HCT116 (cell line): ENCODE measurements around the gene PDZD8. TPM values are rescaled to one million over a fixed set of nuclear protein-coding genes. Genes with fewer than 3 reads are reported as not detected.

Experiments
- ATAC-seq: fragments of 200-7000 bp; cut with Tn5 transposase; 2 replicates; pipeline ENCODE4 v1.9.1; 2020; ENCODE audit warnings: mild to moderate bottlenecking, moderate library complexity
- BruUV-seq: library from RNA; stranded (reverse); fragments of 400-500 nt; replicated peaks from 2 replicates; lab custom pipeline; 2021; lab: Mats Ljungman, UMichigan
- CTCF ChIA-PET: fragments of 300-600 bp; sonication (Branson Sonifier 250); formaldehyde crosslinking; loops from one replicate; lab custom pipeline; 2021; ENCODE audit warnings: antibody characterized with exemption; lab: Charles Lee
- POLR2A ChIA-PET: fragments of 300-600, 350-600 bp; sonication (Branson Sonifier 250); formaldehyde crosslinking; loops from one replicate; lab custom pipeline; 2021; ENCODE audit warnings: antibody characterized with exemption; lab: Charles Lee
- RAD21 ChIA-PET, 2 experiments: fragments of 300-600 bp; sonication (Branson Sonifier 250); formaldehyde crosslinking; loops; one replicate each; lab custom pipeline; 2023; ENCODE audit warnings: low total read pairs in 2 of 2; ENCODE audit not compliant: uncharacterized antibody in 2 of 2, unreplicated experiment in 2 of 2, low non-redundant PET in 1 of 2; lab: Charles Lee
- DNase-seq: peaks from one replicate; pipeline ENCODE4 v3.0.0-alpha.2; 2010; ENCODE audit warnings: low read depth, low spot score
- H2AFZ ChIP-seq: fragments of 200-600 bp; shearing (Covaris generic), sonication (generic); 2 replicates; pipeline ENCODE4 v1.6.1; 2017; ENCODE audit warnings: low read depth, mixed run types, mixed read lengths, antibody characterized with exemption, low read length; ENCODE audit not compliant: poor library complexity, severe bottlenecking
- H3K27ac ChIP-seq: 2 replicates; pipeline ENCODE4 v1.5.1; 2012; ENCODE audit warnings: low read depth, low read length
- H3K27me3 ChIP-seq: fragments of 200-600 bp; sonication (generic); 2 replicates; pipeline ENCODE4 v1.6.1; 2016; ENCODE audit warnings: mixed run types, low read length, mixed read lengths; ENCODE audit not compliant: insufficient read depth
- H3K36me3 ChIP-seq, 2 experiments: fragments of 200-500 bp in 1 of 2; fragments of 200-600 bp in 1 of 2; sonication (Bioruptor generic) in 1 of 2; sonication (generic) in 1 of 2; 2 replicates each; pipeline versions ENCODE4 v1.5.1 to v1.6.1; 2014 to 2016; ENCODE audit warnings: low read length in 2 of 2, inconsistent platforms in 1 of 2, mixed read lengths in 1 of 2, mixed run types in 1 of 2; ENCODE audit not compliant: insufficient read depth in 2 of 2, control insufficient read depth in 1 of 2
- H3K4me1 ChIP-seq, 2 experiments: fragments of 200-600 bp in 1 of 2; sonication (generic) in 1 of 2; 2 replicates each; pipeline versions ENCODE4 v1.5.1 to v1.6.1; 2012 to 2017; ENCODE audit warnings: low read length in 2 of 2, inconsistent platforms in 1 of 2, mild to moderate bottlenecking in 1 of 2, mixed read lengths in 1 of 2, mixed run types in 1 of 2, moderate library complexity in 1 of 2; ENCODE audit not compliant: insufficient read depth in 2 of 2, control insufficient read depth in 1 of 2
- H3K4me2 ChIP-seq: fragments of 200-600 bp; sonication (generic); 2 replicates; pipeline ENCODE4 v1.6.1; 2017; ENCODE audit warnings: mixed run types, low read length, mixed read lengths
- H3K4me3 ChIP-seq, 2 experiments: fragments of 200-600 bp in 1 of 2; sonication (generic) in 1 of 2; replicated peaks in 1 of 2; 2 replicates each; pipeline ENCODE4 v1.5.1; 2011 to 2016; ENCODE audit warnings: low read length in 2 of 2, control low read depth in 1 of 2, low read depth in 1 of 2, mild to moderate bottlenecking in 1 of 2, mixed read lengths in 1 of 2, mixed run types in 1 of 2
- H3K79me2 ChIP-seq: fragments of 200-600 bp; sonication (generic); 2 replicates; pipeline ENCODE4 v1.6.1; 2017; ENCODE audit warnings: mild to moderate bottlenecking, mixed run types, low read length, moderate library complexity, mixed read lengths; ENCODE audit not compliant: insufficient read depth
- H3K9ac ChIP-seq: fragments of 200-600 bp; sonication (generic); 2 replicates; pipeline ENCODE4 v1.6.1; 2016; ENCODE audit warnings: low read length, mixed read lengths
- H3K9me2 ChIP-seq: fragments of 200-600 bp; sonication (generic), shearing (Covaris generic); 2 replicates; pipeline ENCODE4 v1.6.1; 2017; ENCODE audit warnings: mixed run types, mild to moderate bottlenecking, moderate library complexity; ENCODE audit not compliant: insufficient read depth
- H3K9me3 ChIP-seq, 2 experiments: fragments of 200-500 bp in 1 of 2; fragments of 200-600 bp in 1 of 2; sonication (Bioruptor generic) in 1 of 2; sonication (generic) in 1 of 2; 2 replicates each; pipeline ENCODE4 v1.6.1; 2014 to 2017; ENCODE audit warnings: low read length in 2 of 2, mixed read lengths in 2 of 2, inconsistent platforms in 1 of 2, low read depth in 1 of 2, mild to moderate bottlenecking in 1 of 2, mixed run types in 1 of 2, moderate library complexity in 1 of 2; ENCODE audit not compliant: control insufficient read depth in 1 of 2, insufficient read depth in 1 of 2
- H4K20me1 ChIP-seq: fragments of 200-600 bp; sonication (generic), shearing (Covaris generic); 2 replicates; pipeline ENCODE4 v1.6.1; 2017; ENCODE audit warnings: mixed run types, mild to moderate bottlenecking, moderate library complexity; ENCODE audit not compliant: insufficient read depth
- CBX3 ChIP-seq: IDR thresholded peaks from 2 replicates; pipeline ENCODE4 v1.6.1; 2012; ENCODE audit warnings: low read depth
- CEBPB ChIP-seq: IDR thresholded peaks from 2 replicates; pipeline ENCODE4 v1.6.1; 2012; ENCODE audit warnings: low read depth
- EGR1 ChIP-seq: IDR thresholded peaks from 2 replicates; pipeline ENCODE4 v1.6.1; 2012; ENCODE audit warnings: low read depth
- ELF1 ChIP-seq: IDR thresholded peaks from 2 replicates; pipeline ENCODE4 v1.6.1; 2012; ENCODE audit warnings: low read depth, borderline replicate concordance
- EZH2phosphoT487 ChIP-seq: fragments of 200-600 bp; IDR thresholded peaks from 2 replicates; pipeline ENCODE4 v1.6.1; 2018; ENCODE audit warnings: antibody characterized with exemption, borderline replicate concordance
- FOSL1 ChIP-seq: IDR thresholded peaks from 2 replicates; pipeline ENCODE4 v1.6.1; 2012; ENCODE audit warnings: low read depth
- JUND ChIP-seq: IDR thresholded peaks from 2 replicates; pipeline ENCODE4 v1.6.1; 2012
- POLR2A ChIP-seq: IDR thresholded peaks from 2 replicates; pipeline ENCODE4 v1.7.0; 2011; ENCODE audit warnings: borderline replicate concordance; ENCODE audit not compliant: insufficient read depth, insufficient read length; ENCODE audit errors: extremely low read depth
- POLR2AphosphoS5 ChIP-seq: IDR thresholded peaks from 2 replicates; pipeline ENCODE4 v1.6.1; 2011; ENCODE audit warnings: mild to moderate bottlenecking, low read depth, low read length, moderate library complexity
- RAD21 ChIP-seq: IDR thresholded peaks from 2 replicates; pipeline ENCODE4 v1.6.1; 2012; ENCODE audit warnings: low read depth, mild to moderate bottlenecking
- SIN3A ChIP-seq: IDR thresholded peaks from 2 replicates; pipeline ENCODE4 v1.6.1; 2012; ENCODE audit warnings: low read depth
- SP1 ChIP-seq: IDR thresholded peaks from 2 replicates; pipeline ENCODE4 v1.6.1; 2012; ENCODE audit warnings: low read depth
- SRF ChIP-seq: IDR thresholded peaks from 2 replicates; pipeline ENCODE4 v1.6.1; 2012; ENCODE audit warnings: low read depth
- TCF7L2 ChIP-seq: IDR thresholded peaks from 2 replicates; pipeline ENCODE4 v1.7.0; 2011; ENCODE audit warnings: borderline replicate concordance, inconsistent platforms; ENCODE audit not compliant: insufficient read depth, insufficient read length; ENCODE audit errors: extremely low read depth
- YY1 ChIP-seq: IDR thresholded peaks from 2 replicates; pipeline ENCODE4 v1.6.1; 2011; ENCODE audit warnings: low read length, low read depth, moderate library complexity, mild to moderate bottlenecking; ENCODE audit not compliant: insufficient replicate concordance; ENCODE audit errors: extremely low read depth
- ZFX ChIP-seq: fragments of 450-650 bp; IDR thresholded peaks from 2 replicates; pipeline ENCODE4 v1.6.1; 2017
- ZNF274 ChIP-seq: fragments of 200-500 bp; sonication (Bioruptor generic); IDR thresholded peaks from 2 replicates; pipeline ENCODE4 v1.6.1; 2014; ENCODE audit warnings: mild to moderate bottlenecking, low read depth, low read length, inconsistent platforms
- intact Hi-C: fragments of 100-400 bp; cut with micrococcal nuclease; formaldehyde crosslinking; loops from 2 replicates; pipeline ENCODE4 v1.10.0; 2022
- total RNA-seq: library from RNA; stranded (reverse); gene quantifications from one replicate; pipeline ENCODE4 v1.2.1, GENCODE V29; 2021; ENCODE audit not compliant: unreplicated experiment
- TF ChIP-seq, protein P1 (sequence below), 3 experiments: fragments of 200-600 bp in 1 of 3; sonication (generic) in 1 of 3; IDR thresholded peaks in 2 of 3; conservative IDR thresholded peaks in 1 of 3; 2 replicates each; pipeline ENCODE4 v1.5.1; 2012 to 2017; ENCODE audit warnings: low read depth in 2 of 3, low read length in 2 of 3, antibody characterized with exemption in 1 of 3, borderline replicate concordance in 1 of 3, control low read depth in 1 of 3, mild to moderate bottlenecking in 1 of 3, mixed read lengths in 1 of 3, mixed run types in 1 of 3, moderate library complexity in 1 of 3; ENCODE audit not compliant: insufficient read depth in 1 of 3
- TF ChIP-seq, protein P2 (sequence below): IDR thresholded peaks from 2 replicates; pipeline ENCODE4 v1.6.1; 2012; ENCODE audit warnings: low read depth

PDZD8 gene
- total RNA-seq, 1 experiment from 2014 or later: 61.7 TPM

DNA sequence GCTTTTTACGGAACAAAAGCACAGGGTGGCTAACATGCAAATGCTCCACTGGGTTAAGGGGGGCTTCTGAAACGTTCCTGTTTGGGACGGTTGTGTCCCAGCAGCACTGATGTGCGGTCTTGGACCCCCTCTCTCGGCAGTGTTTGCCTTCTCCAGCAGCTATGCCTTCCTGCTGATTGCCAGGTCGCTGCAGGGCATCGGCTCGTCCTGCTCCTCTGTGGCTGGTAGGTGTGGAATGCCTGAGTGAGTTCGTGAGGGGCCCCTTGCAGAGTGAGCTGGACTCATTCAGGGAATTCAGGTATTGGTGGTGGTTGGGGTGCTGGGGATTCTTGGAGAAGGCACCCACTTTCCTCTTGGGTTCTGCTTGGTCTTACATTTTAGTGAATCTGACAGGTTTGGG, 121.3 kb downstream of the PDZD8 start:
- H2AFZ ChIP-seq: no peak overlapping the region
- no peaks in the 10 kb centered on the region for H3K9me2 ChIP-seq
- RAD21 ChIA-PET: no interaction called here
- H3K36me3 ChIP-seq: no peaks in the 10 kb centered on the region
- H3K9me3 ChIP-seq: no peaks in the 10 kb centered on the region
- no peak for ATAC-seq
- H3K4me1 ChIP-seq: no peaks in the 10 kb centered on the region
- TF ChIP-seq YY1 (no peak), EZH2phosphoT487 (no peak), SP1 (no peak), TCF7L2 (no peak)
- TF ChIP-seq, protein P1, sequence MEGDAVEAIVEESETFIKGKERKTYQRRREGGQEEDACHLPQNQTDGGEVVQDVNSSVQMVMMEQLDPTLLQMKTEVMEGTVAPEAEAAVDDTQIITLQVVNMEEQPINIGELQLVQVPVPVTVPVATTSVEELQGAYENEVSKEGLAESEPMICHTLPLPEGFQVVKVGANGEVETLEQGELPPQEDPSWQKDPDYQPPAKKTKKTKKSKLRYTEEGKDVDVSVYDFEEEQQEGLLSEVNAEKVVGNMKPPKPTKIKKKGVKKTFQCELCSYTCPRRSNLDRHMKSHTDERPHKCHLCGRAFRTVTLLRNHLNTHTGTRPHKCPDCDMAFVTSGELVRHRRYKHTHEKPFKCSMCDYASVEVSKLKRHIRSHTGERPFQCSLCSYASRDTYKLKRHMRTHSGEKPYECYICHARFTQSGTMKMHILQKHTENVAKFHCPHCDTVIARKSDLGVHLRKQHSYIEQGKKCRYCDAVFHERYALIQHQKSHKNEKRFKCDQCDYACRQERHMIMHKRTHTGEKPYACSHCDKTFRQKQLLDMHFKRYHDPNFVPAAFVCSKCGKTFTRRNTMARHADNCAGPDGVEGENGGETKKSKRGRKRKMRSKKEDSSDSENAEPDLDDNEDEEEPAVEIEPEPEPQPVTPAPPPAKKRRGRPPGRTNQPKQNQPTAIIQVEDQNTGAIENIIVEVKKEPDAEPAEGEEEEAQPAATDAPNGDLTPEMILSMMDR (IDR thresholded peaks at IDR 0.05 in 2 of 3, conservative IDR thresholded peaks at IDR 0.05 in 1 of 3; ENCODE audit: borderline replicate concordance in 1 of 3, insufficient read depth in 1 of 3, low read depth in 2 of 3, low read length in 2 of 3): no peak
- TF ChIP-seq, all 23 proteins: peak for 0
- Histone ChIP-seq H4K20me1 (no peaks in the 10 kb centered on the region), H3K27me3 (peaks cover 23% of the 10 kb centered on the region), H3K9ac (no peak overlapping the region), H3K27ac (no peak overlapping the region), H3K4me2 (no peak overlapping the region), H3K79me2 (no peaks in the 10 kb centered on the region), H3K4me3 (no peak overlapping the region)
- CTCF ChIA-PET: no interaction called here
- POLR2A ChIA-PET: no interaction called here
- DNase-seq: no peak
- intact Hi-C loops: no loop called here
- no TSS peak for BruUV-seq

DNA sequence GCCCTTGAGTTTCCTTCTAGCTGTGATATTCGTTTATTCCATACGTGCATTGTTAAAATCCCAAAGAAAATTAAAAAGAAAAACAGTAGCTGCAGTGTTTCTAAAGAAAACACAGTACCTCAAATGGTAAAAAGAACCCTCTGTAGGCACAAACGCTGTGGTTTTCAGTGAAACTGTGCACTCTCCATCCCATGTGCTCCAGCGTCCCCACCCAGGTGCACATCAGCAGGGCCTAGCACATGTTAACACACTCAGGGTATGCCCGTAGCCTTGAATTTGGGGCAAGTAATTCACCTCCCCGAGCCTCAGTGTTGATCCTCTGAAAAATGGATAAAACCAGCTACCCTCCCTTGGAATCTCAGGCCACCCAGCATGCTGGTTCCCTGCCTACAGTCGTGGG, 124.8 kb downstream of the PDZD8 start:
- no peaks in the 10 kb centered on the region for H4K20me1 ChIP-seq
- intact Hi-C loops: no loop called here
- no peaks in the 10 kb centered on the region for H3K9me3 ChIP-seq
- H3K4me2 ChIP-seq: no peak overlapping the region
- no TSS peak for BruUV-seq
- H3K27ac ChIP-seq: no peak overlapping the region
- H3K4me3 ChIP-seq: no peak overlapping the region
- ChIA-PET RAD21 (no interaction called here), CTCF (no interaction called here), POLR2A (no interaction called here)
- H3K9ac ChIP-seq: no peak overlapping the region
- H3K9me2 ChIP-seq: no peaks in the 10 kb centered on the region
- no peak overlapping the region for H2AFZ ChIP-seq
- H3K4me1 ChIP-seq: no peaks in the 10 kb centered on the region
- ATAC-seq (no peak), DNase-seq (no peak)
- H3K79me2 ChIP-seq: no peaks in the 10 kb centered on the region
- H3K27me3 ChIP-seq: peaks cover 13% of the 10 kb centered on the region; the same call in 1 of the 2 replicates
- H3K36me3 ChIP-seq: no peaks in the 10 kb centered on the region
- no peak for TF ChIP-seq RAD21
- no peak for TF ChIP-seq ZNF274
- no peak for TF ChIP-seq FOSL1
- TF ChIP-seq, protein P2, sequence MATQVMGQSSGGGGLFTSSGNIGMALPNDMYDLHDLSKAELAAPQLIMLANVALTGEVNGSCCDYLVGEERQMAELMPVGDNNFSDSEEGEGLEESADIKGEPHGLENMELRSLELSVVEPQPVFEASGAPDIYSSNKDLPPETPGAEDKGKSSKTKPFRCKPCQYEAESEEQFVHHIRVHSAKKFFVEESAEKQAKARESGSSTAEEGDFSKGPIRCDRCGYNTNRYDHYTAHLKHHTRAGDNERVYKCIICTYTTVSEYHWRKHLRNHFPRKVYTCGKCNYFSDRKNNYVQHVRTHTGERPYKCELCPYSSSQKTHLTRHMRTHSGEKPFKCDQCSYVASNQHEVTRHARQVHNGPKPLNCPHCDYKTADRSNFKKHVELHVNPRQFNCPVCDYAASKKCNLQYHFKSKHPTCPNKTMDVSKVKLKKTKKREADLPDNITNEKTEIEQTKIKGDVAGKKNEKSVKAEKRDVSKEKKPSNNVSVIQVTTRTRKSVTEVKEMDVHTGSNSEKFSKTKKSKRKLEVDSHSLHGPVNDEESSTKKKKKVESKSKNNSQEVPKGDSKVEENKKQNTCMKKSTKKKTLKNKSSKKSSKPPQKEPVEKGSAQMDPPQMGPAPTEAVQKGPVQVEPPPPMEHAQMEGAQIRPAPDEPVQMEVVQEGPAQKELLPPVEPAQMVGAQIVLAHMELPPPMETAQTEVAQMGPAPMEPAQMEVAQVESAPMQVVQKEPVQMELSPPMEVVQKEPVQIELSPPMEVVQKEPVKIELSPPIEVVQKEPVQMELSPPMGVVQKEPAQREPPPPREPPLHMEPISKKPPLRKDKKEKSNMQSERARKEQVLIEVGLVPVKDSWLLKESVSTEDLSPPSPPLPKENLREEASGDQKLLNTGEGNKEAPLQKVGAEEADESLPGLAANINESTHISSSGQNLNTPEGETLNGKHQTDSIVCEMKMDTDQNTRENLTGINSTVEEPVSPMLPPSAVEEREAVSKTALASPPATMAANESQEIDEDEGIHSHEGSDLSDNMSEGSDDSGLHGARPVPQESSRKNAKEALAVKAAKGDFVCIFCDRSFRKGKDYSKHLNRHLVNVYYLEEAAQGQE: no peak
- TF ChIP-seq JUND: no peak
- no peak for TF ChIP-seq CEBPB
- TF ChIP-seq EGR1: no peak
- TF ChIP-seq SIN3A: no peak
- TF ChIP-seq CBX3: no peak
- TF ChIP-seq SRF: no peak
- no peak for TF ChIP-seq EZH2phosphoT487
- TF ChIP-seq YY1: no peak
- no peak for TF ChIP-seq ELF1
- TF ChIP-seq POLR2AphosphoS5: no peak
- no peak for TF ChIP-seq POLR2A
- no peak for TF ChIP-seq ZFX
